Measurements from ENCODE around the gene IL12RB2. TPM values are rescaled to one million over a fixed set of nuclear protein-coding genes. Genes with fewer than 3 reads are reported as not detected.
"Not testable (repeated sequence)": the region's sequence is repeated elsewhere in the genome, so short reads cannot be mapped to it uniquely, and the experiment has no call there.

IL12RB2 gene
- total RNA-seq, 4 donors from 2014 or later = 0.64 to 1.1 TPM; not detected in 2

DNA sequence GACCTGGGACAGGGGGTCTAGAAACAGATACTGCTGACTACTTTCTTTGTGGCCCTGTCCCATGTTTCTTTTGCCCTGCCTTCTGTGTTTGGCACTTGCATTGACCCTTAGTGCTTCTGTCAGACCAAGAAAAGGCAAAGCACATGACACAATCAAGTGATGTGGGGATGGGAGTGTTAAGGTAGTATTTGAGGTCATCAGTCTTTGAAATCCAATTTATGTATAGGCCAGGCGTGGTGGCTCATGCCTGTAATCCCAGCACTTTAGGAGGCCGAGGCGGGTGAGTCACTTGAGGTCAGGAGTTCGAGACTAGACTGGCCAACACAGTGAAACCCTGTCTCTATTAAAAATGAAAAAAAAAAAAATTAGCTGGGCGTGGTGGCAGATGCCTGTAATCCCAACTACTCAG lies 96.5 kb downstream of the IL12RB2 start:
- Histone ChIP-seq H3K9me3 (no peaks in the 10 kb centered on the region), H3K4me1 (no peaks in the 10 kb centered on the region), H3K36me3 (no peaks in the 10 kb centered on the region), H3K27me3 (no peaks in the 10 kb centered on the region), H3K4me3 (no peak overlapping the region), H3K27ac (no peak overlapping the region)
- TF ChIP-seq, protein P1, sequence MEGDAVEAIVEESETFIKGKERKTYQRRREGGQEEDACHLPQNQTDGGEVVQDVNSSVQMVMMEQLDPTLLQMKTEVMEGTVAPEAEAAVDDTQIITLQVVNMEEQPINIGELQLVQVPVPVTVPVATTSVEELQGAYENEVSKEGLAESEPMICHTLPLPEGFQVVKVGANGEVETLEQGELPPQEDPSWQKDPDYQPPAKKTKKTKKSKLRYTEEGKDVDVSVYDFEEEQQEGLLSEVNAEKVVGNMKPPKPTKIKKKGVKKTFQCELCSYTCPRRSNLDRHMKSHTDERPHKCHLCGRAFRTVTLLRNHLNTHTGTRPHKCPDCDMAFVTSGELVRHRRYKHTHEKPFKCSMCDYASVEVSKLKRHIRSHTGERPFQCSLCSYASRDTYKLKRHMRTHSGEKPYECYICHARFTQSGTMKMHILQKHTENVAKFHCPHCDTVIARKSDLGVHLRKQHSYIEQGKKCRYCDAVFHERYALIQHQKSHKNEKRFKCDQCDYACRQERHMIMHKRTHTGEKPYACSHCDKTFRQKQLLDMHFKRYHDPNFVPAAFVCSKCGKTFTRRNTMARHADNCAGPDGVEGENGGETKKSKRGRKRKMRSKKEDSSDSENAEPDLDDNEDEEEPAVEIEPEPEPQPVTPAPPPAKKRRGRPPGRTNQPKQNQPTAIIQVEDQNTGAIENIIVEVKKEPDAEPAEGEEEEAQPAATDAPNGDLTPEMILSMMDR (IDR thresholded peaks at IDR 0.05) = no peak
- no peak for TF ChIP-seq POLR2A (IDR thresholded peaks at IDR 0.05)
- DNase-seq = no peak
- intact Hi-C loops (cut with DNase I; ENCODE audit: low total_unique reads) = no loop called here

DNA sequence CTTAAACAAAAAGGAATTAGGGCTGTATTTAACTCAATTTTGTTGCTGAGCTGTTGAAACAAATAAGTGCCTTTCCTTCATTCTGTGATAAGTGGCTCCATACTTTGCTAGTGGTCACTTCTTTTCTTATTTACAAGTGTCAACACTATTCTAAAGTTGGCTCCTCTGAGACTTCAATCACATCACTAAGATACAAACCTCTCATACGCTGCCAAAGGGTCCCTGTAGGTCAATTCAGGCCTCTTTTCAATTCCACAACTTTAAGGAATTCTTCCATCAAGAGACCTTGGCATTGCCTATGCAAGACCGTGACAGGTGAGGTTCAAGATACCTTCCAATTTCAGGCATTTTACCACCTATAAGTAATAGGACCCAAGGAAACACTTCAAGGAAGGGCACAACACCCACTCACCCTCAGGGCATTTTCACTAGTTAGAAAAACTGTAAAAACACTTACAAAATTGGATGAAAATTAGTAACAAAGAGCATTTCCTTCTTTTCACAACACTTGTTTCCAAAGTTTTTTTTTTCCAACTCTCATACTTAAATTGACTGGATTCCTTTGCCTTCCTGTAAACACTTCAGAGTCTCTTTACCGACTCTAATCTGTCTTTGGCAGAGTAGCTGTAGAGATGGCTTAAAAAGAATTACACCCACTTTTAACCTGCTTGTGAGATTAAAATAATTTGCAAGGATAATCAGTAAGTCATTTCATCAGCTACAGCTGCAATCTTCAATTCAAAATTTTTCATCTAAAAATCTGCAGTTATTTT lies 98.0 kb downstream of the IL12RB2 start:
- Histone ChIP-seq H3K4me3 (no peak overlapping the region), H3K27me3 (no peaks in the 10 kb centered on the region), H3K9me3 (no peaks in the 10 kb centered on the region), H3K36me3 (no peaks in the 10 kb centered on the region), H3K27ac (no peak overlapping the region), H3K4me1 (no peaks in the 10 kb centered on the region)
- TF ChIP-seq, protein P1 (IDR thresholded peaks at IDR 0.05) = no peak
- no peak for TF ChIP-seq POLR2A (IDR thresholded peaks at IDR 0.05)
- intact Hi-C loops (cut with DNase I; ENCODE audit: low total_unique reads) = no loop called here
- DNase-seq = no peak

- Histone ChIP-seq H3K36me3 (no peaks in the 10 kb centered on the region), H3K4me1 (no peaks in the 10 kb centered on the region), H3K27me3 (no peaks in the 10 kb centered on the region), H3K9me3 (no peaks in the 10 kb centered on the region), H3K4me3 (no peak overlapping the region), H3K27ac (no peak overlapping the region)
- intact Hi-C loops (cut with DNase I; ENCODE audit: low total_unique reads) = no loop called here
- no peak for TF ChIP-seq POLR2A (IDR thresholded peaks at IDR 0.05)
- TF ChIP-seq, protein P1 (IDR thresholded peaks at IDR 0.05) = no peak
- DNase-seq = no peak
Measured at GRCh38 chr1:67407498-67407897, 99.8 kb downstream of the IL12RB2 start.

GRCh38 chr1:67408148-67408547 lies 100.5 kb downstream of the IL12RB2 start:
- Histone ChIP-seq H3K27me3 (no peaks in the 10 kb centered on the region), H3K27ac (no peak overlapping the region)
- DNase-seq = no peak

GRCh38 chr1:67413101-67413500 lies 105.4 kb downstream of the IL12RB2 start:
- H3K27me3 ChIP-seq; H3K27ac ChIP-seq; H3K4me3 ChIP-seq; intact Hi-C loops (cut with DNase I; ENCODE audit: low total_unique reads); H3K9me3 ChIP-seq; H3K36me3 ChIP-seq; DNase-seq; H3K4me1 ChIP-seq: not testable (repeated sequence)

More at GRCh38 chr1:67408148-67408547, 100.5 kb downstream of the IL12RB2 start:
- TF ChIP-seq POLR2A (IDR thresholded peaks at IDR 0.05) = no peak
- TF ChIP-seq, protein P1 (IDR thresholded peaks at IDR 0.05) = no peak
- Histone ChIP-seq H3K9me3 (no peaks in the 10 kb centered on the region), H3K4me1 (no peaks in the 10 kb centered on the region), H3K36me3 (no peaks in the 10 kb centered on the region), H3K4me3 (no peak overlapping the region)
- intact Hi-C loops (cut with DNase I; ENCODE audit: low total_unique reads) = no loop called here

Data from uterus (tissue), 4 donors.